NK-92 treated with Interleukin-12 subunit alpha and Interleukin-12 subunit beta, amount 100 ng/mL, for 24 hours (cell line): ENCODE results near the gene ITIH6.
"Not testable (repeated sequence)": the region's sequence is repeated elsewhere in the genome, so short reads cannot be mapped to it uniquely, and the experiment has no call there.

ENCODE experiments used
- DNase-seq: peaks from one replicate; lab custom pipeline; 2025; lab: John Stamatoyannopoulos, UW

The ITIH6 gene

GRCh38 chrX:54799046-54799445 is 991 bp upstream of the ITIH6 start:
- DNase-seq, result no peak

- no peak for DNase-seq
Measured at GRCh38 chrX:54794795-54795194, 3.3 kb downstream of the ITIH6 start.

- DNase-seq, result no peak
Measured at GRCh38 chrX:54794028-54794427, 4.0 kb downstream of the ITIH6 start.

GRCh38 chrX:54789405-54789804 is 8.7 kb downstream of the ITIH6 start:
- DNase-seq, result not testable (repeated sequence)

GRCh38 chrX:54788446-54788845 is 9.6 kb downstream of the ITIH6 start:
- DNase-seq, result no peak

GRCh38 chrX:54786967-54787366 is 11.1 kb downstream of the ITIH6 start:
- DNase-seq, result no peak

GRCh38 chrX:54785901-54786300 is 12.2 kb downstream of the ITIH6 start:
- DNase-seq, result no peak

- DNase-seq, result peak; percentile 27
Measured at GRCh38 chrX:54776987-54777672, 20.9 kb downstream of the ITIH6 start.

GRCh38 chrX:54776061-54776460 is 22.0 kb downstream of the ITIH6 start:
- DNase-seq, result no peak

- DNase-seq, result not testable (repeated sequence)
Measured at GRCh38 chrX:54774391-54775094, 23.5 kb downstream of the ITIH6 start.

- no peak for DNase-seq
Measured at GRCh38 chrX:54758114-54759055, 39.7 kb downstream of the ITIH6 start.

GRCh38 chrX:54754854-54755253 is 43.2 kb downstream of the ITIH6 start:
- no peak for DNase-seq

GRCh38 chrX:54748626-54749025 is 49.4 kb downstream of the ITIH6 start:
- DNase-seq, result no peak

- DNase-seq, result no peak
Measured at GRCh38 chrX:54747733-54748393, 50.2 kb downstream of the ITIH6 start.

- DNase-seq, result no peak
Measured at GRCh38 chrX:54746928-54747327, 51.1 kb downstream of the ITIH6 start.

GRCh38 chrX:54745676-54746075 is 52.4 kb downstream of the ITIH6 start:
- DNase-seq, result no peak

GRCh38 chrX:54738567-54738966 is 59.5 kb downstream of the ITIH6 start:
- not testable (repeated sequence) for DNase-seq

GRCh38 chrX:54736298-54736942 is 61.6 kb downstream of the ITIH6 start:
- DNase-seq, result not testable (repeated sequence)

- no peak for DNase-seq
Measured at GRCh38 chrX:54721424-54721823, 76.6 kb downstream of the ITIH6 start.

GRCh38 chrX:54715621-54716020 is 82.4 kb downstream of the ITIH6 start:
- DNase-seq, result no peak

GRCh38 chrX:54714424-54714823 is 83.6 kb downstream of the ITIH6 start:
- DNase-seq, result no peak
